NCI-H1092 (cell line): Measurements from ENCODE around the gene EEF1A2.

Source experiments
- DNase-seq: peaks from one replicate; lab custom pipeline; 2025; lab: John Stamatoyannopoulos, UW

EEF1A2 gene

GRCh38 chr20:63468421-63468820, 30.5 kb downstream of the EEF1A2 start:
- DNase-seq, result no peak

GRCh38 chr20:63467294-63468083, 31.4 kb downstream of the EEF1A2 start:
- no peak for DNase-seq

- no peak for DNase-seq
Measured at GRCh38 chr20:63466861-63467260, 32.0 kb downstream of the EEF1A2 start.

GRCh38 chr20:63466250-63466825, 32.5 kb downstream of the EEF1A2 start:
- DNase-seq, result no peak

GRCh38 chr20:63465380-63466249, 33.3 kb downstream of the EEF1A2 start:
- no peak for DNase-seq

- no peak for DNase-seq
Measured at GRCh38 chr20:63464289-63464635, 34.6 kb downstream of the EEF1A2 start.

- no peak for DNase-seq
Measured at GRCh38 chr20:63463400-63464288, 35.2 kb downstream of the EEF1A2 start.

- DNase-seq, result no peak
Measured at GRCh38 chr20:63462244-63462643, 36.6 kb downstream of the EEF1A2 start.

- DNase-seq, result no peak
Measured at GRCh38 chr20:63461104-63461763, 37.6 kb downstream of the EEF1A2 start.

GRCh38 chr20:63459070-63459380, 39.9 kb downstream of the EEF1A2 start:
- no peak for DNase-seq

- no peak for DNase-seq
Measured at GRCh38 chr20:63458170-63459069, 40.5 kb downstream of the EEF1A2 start.

- peak; percentile 49 for DNase-seq
Measured at GRCh38 chr20:63457737-63458136, 41.1 kb downstream of the EEF1A2 start.

- no peak for DNase-seq
Measured at GRCh38 chr20:63456429-63457284, 42.2 kb downstream of the EEF1A2 start.

GRCh38 chr20:63455568-63455859, 43.4 kb downstream of the EEF1A2 start:
- no peak for DNase-seq

GRCh38 chr20:63454731-63455567, 43.9 kb downstream of the EEF1A2 start:
- peak; percentile 36 for DNase-seq

- DNase-seq, result no peak
Measured at GRCh38 chr20:63452821-63453523, 45.9 kb downstream of the EEF1A2 start.

GRCh38 chr20:63452341-63452740, 46.5 kb downstream of the EEF1A2 start:
- no peak for DNase-seq

GRCh38 chr20:63451821-63452220, 47.1 kb downstream of the EEF1A2 start:
- no peak for DNase-seq
